ENCODE data around the gene EFCAB6. TPM values are rescaled to one million over a fixed set of nuclear protein-coding genes. Genes with fewer than 3 reads are reported as not detected.

EFCAB6 gene
- total and polyA plus RNA-seq, 2 donors (not counting 1 experiment from before 2014, with no cell fraction given), result 0.07 to 0.10 TPM

- peaks cover 16% of the 10 kb centered on the region for H3K27me3 Mint-ChIP-seq
- Histone ChIP-seq H2AFZ (ENCODE audit: insufficient read depth, low read depth, low read length, poor library complexity, severe bottlenecking) (no peak overlapping the region), H3K36me3 (replicated peaks in 1 of 2; ENCODE audit: control extremely low read depth in 1 of 2, control insufficient read depth in 1 of 2, extremely low read depth in 1 of 2, insufficient read depth in 2 of 2, low read length in 1 of 2) (no peaks in the 10 kb centered on the region), H3K27me3 (replicated peaks in 1 of 4; ENCODE audit: control extremely low read depth in 1 of 4, control insufficient read depth in 3 of 4, insufficient read depth in 4 of 4, low read length in 3 of 4) (peaks cover 0 to under 1% (median 0%) of the 10 kb centered on the region in 4 experiments), H3K27ac (ENCODE audit: low read length in 2 of 2) (no peak overlapping the region), H3K4me1 (ENCODE audit: control insufficient read depth in 2 of 2, insufficient read depth in 2 of 2, low read length in 2 of 2) (peaks cover 3 to 11% of the 10 kb centered on the region in 2 donors), H3K9ac (ENCODE audit: low read length) (no peak overlapping the region), H3K79me2 (ENCODE audit: control insufficient read depth, insufficient read depth, low read length) (no peaks in the 10 kb centered on the region), H4K20me1 (ENCODE audit: control insufficient read depth, insufficient read depth, low read length, poor library complexity, severe bottlenecking) (no peaks in the 10 kb centered on the region), H3K4me2 (replicated peaks; ENCODE audit: low read depth, low read length, poor library complexity, severe bottlenecking) (no peak overlapping the region), H3K9me3 (ENCODE audit: control extremely low read depth in 1 of 3, control insufficient read depth in 2 of 3, insufficient read depth in 1 of 3, low read length in 2 of 3) (peaks cover 0 to 3% (median 2%) of the 10 kb centered on the region in 3 donors), H3K4me3 (ENCODE audit: control extremely low read depth in 1 of 5, extremely low read depth in 1 of 5, insufficient read depth in 1 of 5, low read depth in 2 of 5, low read length in 4 of 5) (no peak overlapping the region)
- ATAC-seq (ENCODE audit: low read depth), result no peak
- H3K4me1 Mint-ChIP-seq, result peaks cover 9% of the 10 kb centered on the region
- no CpG with 5 or more reads among the region's 3 CpGs for WGBS (ENCODE audit: insufficient coverage)
- no peak for DNase-seq
- H3K27ac Mint-ChIP-seq, result no peak overlapping the region
- intact Hi-C loops (cut with micrococcal nuclease), result no loop called here
- no peaks in the 10 kb centered on the region for H3K9me3 Mint-ChIP-seq (ENCODE audit: insufficient read depth)
- TF ChIP-seq CTCF (IDR thresholded peaks at IDR 0.05) (no peak), EZH2 (IDR thresholded peaks at IDR 0.05; ENCODE audit: borderline replicate concordance, insufficient read depth, low read depth, low read length, poor library complexity, severe bottlenecking) (no peak)
- no peak overlapping the region for H3K4me3 Mint-ChIP-seq
- CTCF ChIA-PET, result interaction anchor here (1.0 kb wide), 1 partner anchor 28 kb away, joined by 4 read pairs; no protein-coding TSS in a partner anchor
- POLR2A ChIA-PET, result no interaction called here
These were observed 88.3 kb downstream of the EFCAB6 start for GRCh38 chr22:43723816-43724215.

DNA sequence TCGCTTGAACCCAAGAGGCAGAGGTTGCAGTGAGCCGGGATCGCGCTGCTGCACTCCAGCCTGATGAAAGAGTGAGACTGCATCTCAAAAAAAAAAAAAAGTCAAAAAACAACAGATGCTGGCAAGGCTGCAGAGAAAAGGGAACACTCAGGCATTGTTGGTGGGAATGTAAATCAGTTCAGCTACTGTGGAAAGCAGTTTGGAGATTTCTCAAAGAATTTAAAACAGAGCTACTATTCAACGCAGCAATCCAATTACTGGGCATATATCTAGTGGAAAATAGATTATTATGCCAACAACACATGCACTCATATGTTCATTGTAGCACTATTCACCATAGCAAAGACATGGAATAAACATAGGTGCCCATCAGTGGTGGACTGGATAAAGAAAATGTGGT, 89.7 kb downstream of the EFCAB6 start:
- DNase-seq, result no peak
- WGBS (ENCODE audit: insufficient coverage), result 100% methylated on average over 3 of the region's 5 CpGs
- H3K27me3 ChIP-seq (replicated peaks in 1 of 4; ENCODE audit: control extremely low read depth in 1 of 4, control insufficient read depth in 3 of 4, insufficient read depth in 4 of 4, low read length in 3 of 4), result no peaks in the 10 kb centered on the region
- no peak for ATAC-seq (ENCODE audit: low read depth)
- H3K9me3 ChIP-seq (ENCODE audit: control extremely low read depth in 1 of 3, control insufficient read depth in 2 of 3, insufficient read depth in 1 of 3, low read length in 2 of 3), result peaks cover 0 to 2% (median 0%) of the 10 kb centered on the region in 3 donors
- Mint-ChIP-seq H3K27ac (no peak overlapping the region), H3K4me1 (peaks cover 9% of the 10 kb centered on the region), H3K27me3 (peaks cover 7% of the 10 kb centered on the region), H3K4me3 (no peak overlapping the region), H3K9me3 (ENCODE audit: insufficient read depth) (no peaks in the 10 kb centered on the region)
- H3K4me1 ChIP-seq (ENCODE audit: control insufficient read depth in 2 of 2, insufficient read depth in 2 of 2, low read length in 2 of 2), result peaks cover 3 to 11% of the 10 kb centered on the region in 2 donors
- POLR2A ChIA-PET, result no interaction called here
- TF ChIP-seq EZH2 (IDR thresholded peaks at IDR 0.05; ENCODE audit: borderline replicate concordance, insufficient read depth, low read depth, low read length, poor library complexity, severe bottlenecking) (no peak), CTCF (IDR thresholded peaks at IDR 0.05) (no peak)
- H3K4me2 ChIP-seq (replicated peaks; ENCODE audit: low read depth, low read length, poor library complexity, severe bottlenecking), result no peak overlapping the region
- intact Hi-C loops (cut with micrococcal nuclease), result no loop called here
- CTCF ChIA-PET, result no interaction called here
- no peak overlapping the region for H2AFZ ChIP-seq (ENCODE audit: insufficient read depth, low read depth, low read length, poor library complexity, severe bottlenecking)
- no peaks in the 10 kb centered on the region for H3K36me3 ChIP-seq (replicated peaks in 1 of 2; ENCODE audit: control extremely low read depth in 1 of 2, control insufficient read depth in 1 of 2, extremely low read depth in 1 of 2, insufficient read depth in 2 of 2, low read length in 1 of 2)
- H3K9ac ChIP-seq (ENCODE audit: low read length), result no peak overlapping the region
- H3K27ac ChIP-seq (ENCODE audit: low read length in 2 of 2), result no peak overlapping the region
- no peaks in the 10 kb centered on the region for H3K79me2 ChIP-seq (ENCODE audit: control insufficient read depth, insufficient read depth, low read length)
- no peaks in the 10 kb centered on the region for H4K20me1 ChIP-seq (ENCODE audit: control insufficient read depth, insufficient read depth, low read length, poor library complexity, severe bottlenecking)
- H3K4me3 ChIP-seq (ENCODE audit: control extremely low read depth in 1 of 5, extremely low read depth in 1 of 5, insufficient read depth in 1 of 5, low read depth in 2 of 5, low read length in 4 of 5), result no peak overlapping the region
